HepG2 (cell line): ENCODE results near the gene PARD3. TPM values are rescaled to one million over a fixed set of nuclear protein-coding genes. Genes with fewer than 3 reads are reported as not detected.
"Not testable (repeated sequence)": the region's sequence is repeated elsewhere in the genome, so short reads cannot be mapped to it uniquely, and the experiment has no call there.

Experiments
- ATAC-seq: fragments of 200-7000 bp; cut with Tn5 transposase; 3 replicates; pipeline ENCODE4 v1.9.1; 2020; ENCODE audit warnings: mild to moderate bottlenecking, moderate library complexity
- BruUV-seq: library from RNA; stranded (reverse); fragments of 400-500 nt; replicated peaks from 2 replicates; lab custom pipeline; 2021; lab: Mats Ljungman, UMichigan
- CTCF ChIA-PET: fragments of 300-600 bp; formaldehyde crosslinking; extraction: SDS; loops from one replicate; lab custom pipeline; 2021; ENCODE audit warnings: low total read pairs, inconsistent platforms, low intra/inter-chr PET ratio; lab: Yijun Ruan, JAX
- POLR2A ChIA-PET: fragments of 350-600 bp; sonication (Branson Sonifier 250); formaldehyde crosslinking; loops from one replicate; lab custom pipeline; 2020; ENCODE audit warnings: antibody characterized with exemption, inconsistent platforms; lab: Yijun Ruan, JAX
- DNase-seq: peaks from one replicate; pipeline ENCODE4 v3.0.0-alpha.2; 2015; ENCODE audit warnings: low spot score
- FAIRE-seq: peaks from 3 replicates; lab custom pipeline; 2011; peaks lifted over from hg19 to GRCh38; lab: Jason Lieb, UNC
- H2AFZ ChIP-seq: one replicate; pipeline ENCODE4 v1.6.1; 2011; ENCODE audit warnings: low read length, inconsistent platforms
- H3K27ac ChIP-seq: fragments of 300-600 bp; 3 replicates; pipeline ENCODE4 v1.8.0; 2011; ENCODE audit warnings: mixed run types, mild to moderate bottlenecking, mixed read lengths, low read length, inconsistent platforms; ENCODE audit not compliant: insufficient read depth; ENCODE audit errors: extremely low read length
- H3K27me3 ChIP-seq, 2 experiments: fragments of 200-600 bp in 1 of 2; 2 replicates in 1 of 2; 3 replicates in 1 of 2; pipeline versions ENCODE4 v1.6.0 to v1.8.0; 2011; ENCODE audit warnings: low read length in 2 of 2, mild to moderate bottlenecking in 2 of 2, moderate library complexity in 2 of 2, inconsistent platforms in 1 of 2; ENCODE audit not compliant: insufficient read depth in 2 of 2, control insufficient read depth in 1 of 2
- H3K36me3 ChIP-seq, 2 experiments: fragments of 200-600 bp in 1 of 2; replicated peaks in 1 of 2; 2 replicates in 1 of 2; 3 replicates in 1 of 2; pipeline versions ENCODE4 v1.5.1 to v1.8.0; 2011; ENCODE audit warnings: low read length in 2 of 2, inconsistent platforms in 1 of 2; ENCODE audit not compliant: insufficient read depth in 2 of 2, control insufficient read depth in 1 of 2
- H3K4me1 ChIP-seq: 2 replicates; pipeline ENCODE4 v1.5.1; 2012; ENCODE audit warnings: low read length, inconsistent platforms; ENCODE audit not compliant: insufficient read depth
- H3K4me2 ChIP-seq: 2 replicates; pipeline ENCODE4 v1.6.0; 2011; ENCODE audit warnings: low read depth, low read length, inconsistent platforms
- H3K4me3 ChIP-seq, 3 experiments: fragments of 200-600 bp in 1 of 3; sonication (generic), shearing (Covaris generic) in 1 of 3; replicated peaks in 1 of 3; 2 replicates each; pipeline ENCODE4 v1.5.1; 2011 to 2016; ENCODE audit warnings: low read length in 3 of 3, inconsistent platforms in 2 of 3, low read depth in 2 of 3, mild to moderate bottlenecking in 2 of 3, control low read depth in 1 of 3, mixed read lengths in 1 of 3; ENCODE audit not compliant: insufficient read depth in 1 of 3
- H3K79me2 ChIP-seq: one replicate; pipeline ENCODE4 v1.6.1; 2011; ENCODE audit warnings: low read length, inconsistent platforms; ENCODE audit not compliant: insufficient read depth
- H3K9ac ChIP-seq: 2 replicates; pipeline ENCODE4 v1.6.0; 2011; ENCODE audit warnings: mild to moderate bottlenecking, low read depth, low read length, inconsistent platforms; ENCODE audit not compliant: insufficient read depth
- H3K9me3 ChIP-seq: 2 replicates; pipeline ENCODE4 v1.5.1; 2012; ENCODE audit warnings: mild to moderate bottlenecking, low read length
- H4K20me1 ChIP-seq: 2 replicates; pipeline ENCODE4 v1.6.0; 2011; ENCODE audit warnings: inconsistent platforms, mild to moderate bottlenecking, low read length, moderate library complexity; ENCODE audit not compliant: insufficient read depth
- POLR2AphosphoS5 ChIP-seq: IDR thresholded peaks from 2 replicates; pipeline ENCODE4 v1.6.1; 2012; ENCODE audit warnings: low read depth, low read length
- REXO4 ChIP-seq: sonication (generic); formaldehyde crosslinking; IDR thresholded peaks from 2 replicates; pipeline ENCODE4 v1.8.0; 2022; ENCODE audit warnings: missing genetic modification reagents, mild to moderate bottlenecking, borderline replicate concordance
- ZBTB7A ChIP-seq: sonication (generic); formaldehyde crosslinking; IDR thresholded peaks from 2 replicates; pipeline ENCODE4 v1.8.0; 2022; ENCODE audit warnings: mild to moderate bottlenecking, missing genetic modification reagents
- ZNF253 ChIP-seq: sonication (generic); formaldehyde crosslinking; IDR thresholded peaks from 2 replicates; pipeline ENCODE4 v1.8.0; 2022; ENCODE audit warnings: mild to moderate bottlenecking, missing genetic modification reagents, borderline replicate concordance
- ZNF543 ChIP-seq: sonication (generic); formaldehyde crosslinking; IDR thresholded peaks from 2 replicates; pipeline ENCODE4 v1.4.0; 2020; ENCODE audit warnings: mild to moderate bottlenecking, missing genetic modification reagents
- ZNF597 ChIP-seq: sonication (generic); formaldehyde crosslinking; IDR thresholded peaks from 2 replicates; pipeline ENCODE4 v1.5.0; 2020; ENCODE audit warnings: missing genetic modification reagents
- ZNF660 ChIP-seq: sonication (generic); formaldehyde crosslinking; IDR thresholded peaks from 2 replicates; pipeline ENCODE4 v1.5.1; 2020; ENCODE audit warnings: mild to moderate bottlenecking, low read depth, missing genetic modification reagents, borderline replicate concordance
- ZNF878 ChIP-seq: sonication (generic); formaldehyde crosslinking; IDR thresholded peaks from 2 replicates; pipeline ENCODE4 v1.8.1; 2023; ENCODE audit warnings: mild to moderate bottlenecking, missing genetic modification reagents, moderate library complexity
- WGBS: methylation state at CpG from one replicate; pipeline ENCODE4 v1.1.6; 2017; ENCODE audit warnings: low lambda C conversion rate; 5-methylcytosine and 5-hydroxymethylcytosine counted together
- in situ Hi-C: cut with HindIII; loops from 2 replicates; pipeline ENCODE4 v1.10.0; 2017; ENCODE audit warnings: low pct_unique_long_range_greater_than_20kb; ENCODE audit not compliant: extremely low pct_ligation_motif_present
- intact Hi-C: fragments of 100-400 bp; cut with micrococcal nuclease; formaldehyde crosslinking; loops from one replicate; pipeline ENCODE4 v1.10.0; 2022; ENCODE audit not compliant: unreplicated experiment
- polyA plus RNA-seq, 8 experiments: library from polyadenylated mRNA; depleted of rRNA in 3 of 8; stranded (reverse) in 7 of 8; unstranded in 1 of 8; fragments of >200 nt; fragmentation: Illumina TruSeq in 4 of 8; extraction: Trizol in 4 of 8; gene quantifications; 2 replicates each; pipeline versions ENCODE4 v1.2.1 to v1.2.3, GENCODE V29; 2011 to 2016; ENCODE audit warnings: low read depth in 4 of 8, missing spikeins in 1 of 8, mixed read lengths in 1 of 8; ENCODE audit not compliant: insufficient read depth in 1 of 8
- total RNA-seq, 5 experiments: library from RNA; depleted of rRNA; stranded (reverse); fragments of >200 nt; fragmentation: Illumina TruSeq; extraction: Trizol; gene quantifications; 2 replicates each; pipeline ENCODE4 v1.2.3, GENCODE V29; 2016; ENCODE audit warnings: low read depth in 1 of 5

Gene PARD3
- total and polyA plus RNA-seq, 2 of the 13 experiments (the other 11 are each of a cell fraction or from before 2014, with no cell fraction given) = 40.9 to 60.0 TPM

- WGBS = 68% methylated on average over 2 of the region's 2 CpGs
- Histone ChIP-seq H2AFZ (no peak overlapping the region), H3K27ac (no peak overlapping the region), H3K4me2 (no peak overlapping the region), H3K9me3 (no peaks in the 10 kb centered on the region), H3K4me1 (peaks cover 52% of the 10 kb centered on the region), H3K27me3 (no peaks in the 10 kb centered on the region), H3K79me2 (peaks cover 81% of the 10 kb centered on the region), H3K9ac (no peak overlapping the region), H3K4me3 (no peak overlapping the region), H4K20me1 (peaks cover 15% of the 10 kb centered on the region), H3K36me3 (no peaks in the 10 kb centered on the region)
- FAIRE-seq (no peak), ATAC-seq (no peak), DNase-seq (no peak)
- intact Hi-C loops = no loop called here
- POLR2A ChIA-PET = no interaction called here
- CTCF ChIA-PET = no interaction called here
- in situ Hi-C loops = no loop called here
- no peak for TF ChIP-seq ZNF543
- TF ChIP-seq ZNF253 = no peak
- no peak for TF ChIP-seq ZNF597 (CRISPR knock-in tag)
- TF ChIP-seq ZNF660 (CRISPR knock-in tag) = no peak
- no peak for TF ChIP-seq REXO4 (CRISPR knock-in tag)
- TF ChIP-seq ZBTB7A (CRISPR knock-in tag) = no peak
- TF ChIP-seq POLR2AphosphoS5 = no peak
- TF ChIP-seq ZNF878 (CRISPR knock-in tag) = no peak
- no TSS peak for BruUV-seq
These were observed 63.8 kb downstream of the PARD3 start for GRCh38 chr10:34751272-34751671.

GRCh38 chr10:34750795-34751194 lies 64.3 kb downstream of the PARD3 start:
- ATAC-seq, H2AFZ ChIP-seq, POLR2A ChIA-PET, H3K27me3 ChIP-seq, H3K9me3 ChIP-seq, H3K36me3 ChIP-seq, intact Hi-C loops, DNase-seq, H3K9ac ChIP-seq, H3K4me2 ChIP-seq, BruUV-seq, H3K4me3 ChIP-seq, FAIRE-seq, CTCF ChIA-PET, H3K27ac ChIP-seq, in situ Hi-C loops: not testable (repeated sequence)
- peaks cover 57% of the 10 kb centered on the region for H3K4me1 ChIP-seq
- H4K20me1 ChIP-seq = peaks cover 15% of the 10 kb centered on the region
- peaks cover 80% of the 10 kb centered on the region for H3K79me2 ChIP-seq
- WGBS = 89% methylated on average over 7 of the region's 7 CpGs
